GM18867 (cell line): ENCODE results near the gene INHBB.
A peak's percentile ranks its signal among the peaks of the same experiment; 100 is the strongest.
"Not testable (repeated sequence)": the region's sequence is repeated elsewhere in the genome, so short reads cannot be mapped to it uniquely, and the experiment has no call there.

Experiments used
- ATAC-seq: cut with Tn5 transposase; IDR thresholded peaks from one replicate; pipeline ENCODE4 v1.9.1; 2021; ENCODE audit warnings: mild to moderate bottlenecking, moderate library complexity; ENCODE audit not compliant: unreplicated experiment

Gene INHBB

GRCh38 chr2:120316071-120316470 is 29.9 kb upstream of the INHBB start:
- no peak for ATAC-seq

GRCh38 chr2:120316528-120317179 is 29.3 kb upstream of the INHBB start:
- ATAC-seq, result no peak

GRCh38 chr2:120317180-120317533 is 28.8 kb upstream of the INHBB start:
- no peak for ATAC-seq

- no peak for ATAC-seq
Measured at GRCh38 chr2:120317916-120318315, 28.0 kb upstream of the INHBB start.

- ATAC-seq, result no peak
Measured at GRCh38 chr2:120318626-120319025, 27.3 kb upstream of the INHBB start.

GRCh38 chr2:120319123-120319522 is 26.8 kb upstream of the INHBB start:
- no peak for ATAC-seq

- no peak for ATAC-seq
Measured at GRCh38 chr2:120319686-120320317, 26.1 kb upstream of the INHBB start.

- ATAC-seq, result no peak
Measured at GRCh38 chr2:120320318-120320851, 25.6 kb upstream of the INHBB start.

- not testable (repeated sequence) for ATAC-seq
Measured at GRCh38 chr2:120320887-120321556, 24.9 kb upstream of the INHBB start.

- no peak for ATAC-seq
Measured at GRCh38 chr2:120321721-120322284, 24.1 kb upstream of the INHBB start.

- no peak for ATAC-seq
Measured at GRCh38 chr2:120322329-120322728, 23.6 kb upstream of the INHBB start.

- no peak for ATAC-seq
Measured at GRCh38 chr2:120323214-120323613, 22.7 kb upstream of the INHBB start.

- no peak for ATAC-seq
Measured at GRCh38 chr2:120323807-120324399, 22.0 kb upstream of the INHBB start.

GRCh38 chr2:120324933-120325332 is 21.0 kb upstream of the INHBB start:
- ATAC-seq, result no peak

- ATAC-seq, result no peak
Measured at GRCh38 chr2:120326066-120326465, 19.9 kb upstream of the INHBB start.

- ATAC-seq, result peak; percentile 80
Measured at GRCh38 chr2:120330946-120331822, 14.8 kb upstream of the INHBB start.

GRCh38 chr2:120331903-120332302 is 14.0 kb upstream of the INHBB start:
- ATAC-seq, result no peak

GRCh38 chr2:120332384-120332783 is 13.6 kb upstream of the INHBB start:
- no peak for ATAC-seq

- ATAC-seq, result no peak
Measured at GRCh38 chr2:120334068-120334467, 11.9 kb upstream of the INHBB start.

GRCh38 chr2:120336749-120337148 is 9.2 kb upstream of the INHBB start:
- ATAC-seq, result no peak
